NCI-H1092 treated with DMSO at 0.1 percent for 48 hours (cell line): ENCODE measurements around the gene CATSPERZ.

Experiments used
- DNase-seq: peaks from one replicate; lab custom pipeline; 2025; lab: John Stamatoyannopoulos, UW

CATSPERZ gene

GRCh38 chr11:64285885-64286800 lies 14.0 kb upstream of the CATSPERZ start:
- DNase-seq, result peak; percentile 75

DNA sequence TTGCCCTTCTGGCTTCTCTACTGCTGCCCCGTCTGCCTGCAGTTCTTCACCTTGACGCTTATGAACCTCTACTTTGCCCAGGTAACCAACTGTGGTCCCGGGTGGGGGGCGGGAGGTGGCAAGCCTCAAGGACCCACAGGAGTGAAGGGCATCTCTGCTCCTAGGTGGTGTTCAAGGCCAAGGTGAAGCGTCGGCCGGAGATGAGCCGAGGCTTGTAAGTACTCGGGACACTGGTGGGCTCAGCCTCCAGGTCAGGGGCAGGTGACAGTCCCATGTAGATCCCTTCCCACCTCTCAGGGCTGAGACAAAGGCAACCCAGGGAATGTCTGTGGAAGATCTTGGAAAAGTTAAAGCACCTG lies 13.4 kb upstream of the CATSPERZ start:
- no peak for DNase-seq

GRCh38 chr11:64287676-64288352 lies 12.3 kb upstream of the CATSPERZ start:
- no peak for DNase-seq

DNA sequence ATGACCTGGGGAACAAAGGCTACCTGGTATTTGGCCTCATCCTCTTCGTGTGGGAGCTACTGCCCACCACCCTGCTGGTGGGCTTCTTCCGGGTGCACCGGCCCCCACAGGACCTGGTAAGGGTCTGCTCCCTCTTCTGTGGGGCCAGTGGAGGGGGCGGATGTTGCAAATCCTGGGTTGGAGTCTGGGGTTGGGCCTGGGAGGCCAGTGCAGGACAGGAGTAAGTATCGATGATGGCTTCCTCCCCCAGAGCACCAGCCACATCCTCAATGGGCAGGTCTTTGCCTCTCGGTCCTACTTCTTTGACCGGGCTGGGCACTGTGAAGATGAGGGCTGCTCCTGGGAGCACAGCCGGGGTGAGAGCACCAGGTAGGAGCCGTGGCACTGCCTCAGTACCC lies 11.8 kb upstream of the CATSPERZ start:
- DNase-seq, result no peak

- DNase-seq, result no peak
These were observed 11.1 kb upstream of the CATSPERZ start for GRCh38 chr11:64289002-64289564.

GRCh38 chr11:64290352-64291261 lies 9.6 kb upstream of the CATSPERZ start:
- no peak for DNase-seq

DNA sequence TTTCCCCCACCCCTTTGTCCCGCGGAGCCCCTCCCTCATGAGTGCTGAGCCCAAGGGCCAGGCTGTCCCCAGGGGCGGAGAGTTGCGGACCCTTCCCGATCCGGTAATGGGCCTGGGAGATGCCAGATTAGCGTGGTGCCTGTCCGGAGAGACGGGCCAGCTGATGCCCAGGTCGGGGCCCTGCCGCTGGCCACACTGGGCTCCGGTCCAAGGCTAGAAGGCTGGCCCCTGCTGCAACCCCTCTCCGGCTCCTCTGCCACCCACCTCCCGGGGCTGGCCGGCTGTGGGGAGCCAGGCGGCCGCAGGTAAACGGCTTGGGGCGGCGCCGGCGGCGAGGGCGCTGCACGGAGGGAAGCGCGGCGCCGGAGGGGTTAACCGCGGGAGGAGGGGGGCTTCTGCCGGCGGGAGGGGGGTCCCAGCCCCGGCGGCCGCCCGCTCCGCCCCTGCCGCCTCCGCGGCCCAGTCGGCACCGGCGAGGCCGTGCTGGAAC lies 8.9 kb upstream of the CATSPERZ start, which contains the start of gene KCNK4:
Gene KCNK4 (plus strand): TSS at position 41 of the 490 bp plus-strand sequence. CDS start 1,717 bp downstream, outside the sequence.
- no peak for DNase-seq

DNA sequence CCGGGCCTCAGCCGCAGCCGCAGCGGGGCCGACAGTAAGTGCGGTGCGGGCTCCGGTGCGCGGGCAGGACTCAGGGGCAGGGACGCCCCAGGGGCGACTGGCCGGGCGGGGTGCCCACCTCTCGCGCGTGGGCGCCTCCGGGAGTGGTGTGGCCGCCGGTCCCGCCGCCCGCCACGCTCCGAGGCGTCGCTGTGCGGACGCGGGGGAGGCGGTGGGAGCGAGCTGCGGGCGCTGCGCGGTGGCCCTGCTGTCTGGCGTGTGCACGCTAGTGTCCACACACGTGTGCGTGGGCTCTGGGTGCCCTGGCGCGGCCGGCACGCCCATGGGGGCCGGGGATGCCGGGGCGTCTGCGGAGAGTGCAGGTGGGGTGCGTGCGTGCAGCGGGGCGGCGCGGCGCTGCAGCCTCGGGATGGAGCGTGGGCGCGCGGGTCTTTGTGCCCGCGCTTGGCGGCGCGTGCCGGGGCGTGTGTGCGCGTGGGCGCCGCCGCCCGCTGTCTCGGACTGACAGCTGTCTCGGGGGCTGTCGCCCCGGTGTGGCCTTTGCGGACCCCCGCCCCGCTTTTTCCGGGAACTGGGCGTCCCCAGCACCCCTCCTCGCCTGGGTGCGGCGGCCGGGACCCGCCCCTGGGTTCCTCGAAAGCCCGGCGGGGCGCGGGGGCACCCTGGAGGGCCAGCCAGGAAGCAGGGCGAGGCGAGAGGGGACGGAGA lies 8.3 kb upstream of the CATSPERZ start:
- no peak for DNase-seq

- DNase-seq, result no peak
These were observed 7.5 kb upstream of the CATSPERZ start for GRCh38 chr11:64292460-64293254.

DNA sequence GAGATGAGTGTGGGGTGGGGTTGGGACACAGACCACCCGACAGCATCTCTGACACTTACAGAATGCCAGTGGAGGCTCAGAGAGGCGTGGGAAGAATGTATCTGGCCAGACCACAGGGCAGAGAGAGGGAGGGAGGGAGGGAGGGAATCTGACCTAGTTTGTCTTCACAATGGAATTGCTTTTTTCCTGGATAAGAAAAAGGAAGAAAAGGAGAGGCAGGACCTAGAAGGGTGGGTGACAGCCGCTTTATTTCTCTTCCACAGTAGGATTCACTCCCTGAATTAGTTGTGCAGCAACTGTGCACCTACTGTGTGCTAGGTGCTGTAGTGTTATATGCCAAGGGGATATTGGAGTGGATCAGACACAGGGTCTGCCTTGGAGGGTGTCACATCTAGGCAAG lies 5.4 kb upstream of the CATSPERZ start:
- no peak for DNase-seq

DNA sequence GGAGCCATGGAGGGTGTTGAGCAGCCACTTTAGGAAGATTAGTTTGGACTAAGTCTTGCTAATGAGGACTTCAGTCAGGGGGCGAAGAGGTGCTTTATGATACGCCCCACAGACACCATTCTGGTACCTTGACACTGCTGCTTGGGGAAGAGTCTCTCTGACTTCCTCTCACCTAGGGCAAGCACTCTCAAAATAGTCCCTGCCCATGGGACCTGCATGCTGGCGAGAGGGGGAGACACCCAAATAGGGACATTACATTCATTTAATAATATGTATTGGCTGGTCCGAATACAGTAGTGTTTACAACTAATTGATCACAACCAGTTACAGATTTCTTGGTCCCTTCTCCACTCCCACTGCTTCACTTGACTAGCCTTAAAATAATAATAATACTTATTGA lies 4.4 kb upstream of the CATSPERZ start:
- DNase-seq, result no peak

- no peak for DNase-seq
These were observed 3.9 kb upstream of the CATSPERZ start for GRCh38 chr11:64296236-64296635.

- DNase-seq, result no peak
These were observed 3.1 kb upstream of the CATSPERZ start for GRCh38 chr11:64296830-64297698.

GRCh38 chr11:64297699-64298358 lies 2.3 kb upstream of the CATSPERZ start:
- DNase-seq, result no peak

DNA sequence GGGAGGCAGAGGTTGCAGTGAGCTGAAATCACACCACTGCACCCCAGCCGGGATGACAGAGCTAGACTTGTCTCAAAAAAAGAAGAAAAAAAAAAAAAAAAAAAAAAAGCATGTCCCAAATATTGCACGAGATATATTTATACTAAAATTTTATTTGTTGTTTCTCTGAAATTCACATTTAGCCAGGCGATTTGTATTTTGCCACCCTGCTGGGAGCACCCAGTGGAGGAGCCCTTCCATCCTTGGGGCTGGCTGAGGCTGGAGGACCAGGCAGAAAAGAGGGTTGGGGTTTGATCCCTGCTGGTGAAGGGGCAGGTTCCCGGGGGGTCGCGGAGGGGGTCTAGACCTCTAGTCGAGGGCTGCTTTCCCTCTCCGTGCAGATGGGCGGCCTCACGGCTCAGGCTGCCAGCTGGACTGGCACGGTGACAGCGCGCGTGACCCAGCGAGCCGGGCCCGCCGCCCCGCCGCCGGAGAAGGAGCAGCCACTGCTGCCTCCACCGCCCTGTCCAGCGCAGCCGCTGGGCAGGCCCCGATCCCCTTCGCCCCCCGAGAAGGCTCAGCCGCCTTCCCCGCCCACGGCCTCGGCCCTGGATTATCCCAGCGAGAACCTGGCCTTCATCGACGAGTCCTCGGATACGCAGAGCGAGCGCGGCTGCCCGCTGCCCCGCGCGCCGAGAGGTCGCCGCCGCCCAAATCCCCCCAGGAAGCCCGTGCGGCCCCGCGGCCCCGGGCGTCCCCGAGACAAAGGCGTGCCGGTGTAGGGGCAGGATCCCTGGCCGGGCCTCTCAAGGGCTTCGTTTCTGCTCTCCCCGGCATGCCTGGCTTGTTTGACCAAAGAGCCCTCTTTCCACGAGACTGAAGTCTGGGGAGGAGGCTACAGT lies 952 bp upstream of the CATSPERZ start:
- peak; percentile 45 for DNase-seq

DNA sequence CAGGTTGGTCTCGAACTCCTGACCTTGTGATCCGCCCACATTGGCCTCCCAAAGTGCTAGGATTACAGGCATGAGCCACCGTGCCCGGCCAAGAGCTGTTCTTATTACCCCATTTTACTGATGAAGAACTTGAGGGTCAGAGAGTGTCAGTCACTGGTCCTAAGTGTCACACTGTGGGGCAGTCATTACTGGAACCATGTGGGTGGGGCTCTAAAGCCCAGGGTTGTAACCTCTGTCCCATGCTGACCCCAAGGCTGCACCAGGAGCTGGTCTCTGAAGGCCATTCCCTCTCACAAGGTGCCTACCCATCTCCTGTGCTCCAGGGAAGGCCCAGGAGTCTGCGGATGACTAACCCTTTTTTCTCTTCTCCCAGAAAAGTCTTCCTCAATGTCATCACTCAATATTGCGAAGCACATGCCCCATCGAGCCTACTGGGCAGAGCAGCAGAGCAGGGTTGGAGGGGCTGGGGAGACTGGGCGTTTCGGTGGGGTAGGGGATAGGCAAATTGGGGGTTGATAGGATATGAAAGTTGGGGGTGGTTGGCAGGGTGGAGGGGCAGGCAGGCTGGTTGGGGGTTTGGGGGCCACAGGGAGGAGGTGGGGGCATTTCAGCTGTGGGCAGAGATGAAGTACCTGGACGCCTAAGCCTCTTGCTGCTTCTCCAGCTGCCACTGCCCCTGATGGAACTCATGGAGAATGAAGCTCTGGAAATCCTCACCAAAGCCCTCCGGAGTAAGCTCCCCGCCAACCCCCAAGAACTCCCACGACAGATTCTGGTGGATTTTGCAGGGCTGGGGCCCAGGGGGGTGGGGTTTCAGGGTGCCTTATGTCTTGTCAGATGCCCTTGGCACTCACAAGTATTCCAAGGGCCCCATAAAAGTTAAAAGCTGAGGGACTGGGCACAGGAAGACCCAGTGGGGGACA lies 3.2 kb downstream of the CATSPERZ start:
- no peak for DNase-seq

GRCh38 chr11:64304032-64304315 lies 3.8 kb downstream of the CATSPERZ start:
- DNase-seq, result no peak
